GM19452 (cell line): ENCODE measurements around the gene KCNC4.

ENCODE experiments used
- ATAC-seq: cut with Tn5 transposase; IDR thresholded peaks from one replicate; pipeline ENCODE4 v1.9.1; 2021; ENCODE audit not compliant: unreplicated experiment

The KCNC4 gene

DNA sequence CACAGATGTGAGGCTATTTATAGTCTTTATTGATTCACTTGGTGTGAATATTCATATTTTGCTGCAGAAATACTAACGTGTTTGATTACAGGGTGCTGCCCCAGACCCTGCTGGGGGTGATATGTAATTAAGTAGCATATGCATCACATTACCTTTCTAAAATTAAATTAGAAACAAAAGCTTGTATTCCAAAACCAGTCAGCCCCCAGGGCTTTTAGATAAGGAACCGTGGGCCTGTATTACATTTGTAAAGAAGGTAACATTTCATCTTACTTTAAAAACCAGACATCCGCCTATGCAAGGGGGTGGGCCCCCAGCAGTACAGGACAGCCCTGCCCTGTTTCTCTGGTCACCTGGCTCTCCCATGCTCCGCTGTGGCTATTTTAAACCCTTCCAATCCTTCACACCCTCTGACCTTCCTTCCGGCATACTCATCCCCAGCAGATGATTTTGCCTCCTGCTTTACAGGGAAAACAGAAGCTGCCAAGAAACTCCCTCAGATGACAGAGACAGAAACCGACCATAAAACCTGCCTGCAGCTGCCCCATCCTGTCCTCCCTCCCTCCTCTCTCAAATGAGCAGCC, 22.0 kb upstream of the KCNC4 start:
- no peak for ATAC-seq

DNA sequence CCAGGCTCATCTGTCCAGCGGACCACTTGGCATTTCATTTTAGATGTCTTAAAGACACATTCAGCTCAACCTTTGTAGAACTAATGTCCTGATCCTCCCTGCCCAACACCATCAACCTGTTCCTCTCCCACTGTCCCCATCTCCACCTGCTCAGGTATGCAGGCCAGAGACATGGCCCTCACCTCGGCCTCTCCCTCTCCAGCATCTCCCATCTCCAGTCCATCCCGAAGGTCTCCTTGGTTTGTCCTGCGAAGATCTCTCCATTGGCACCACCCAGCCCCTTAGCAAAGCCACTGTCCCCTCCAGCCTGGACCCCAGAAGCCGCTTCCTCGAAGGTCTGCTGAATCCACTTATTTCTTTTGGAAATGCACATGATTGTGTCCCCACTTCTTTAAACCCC, 20.9 kb upstream of the KCNC4 start:
- no peak for ATAC-seq

DNA sequence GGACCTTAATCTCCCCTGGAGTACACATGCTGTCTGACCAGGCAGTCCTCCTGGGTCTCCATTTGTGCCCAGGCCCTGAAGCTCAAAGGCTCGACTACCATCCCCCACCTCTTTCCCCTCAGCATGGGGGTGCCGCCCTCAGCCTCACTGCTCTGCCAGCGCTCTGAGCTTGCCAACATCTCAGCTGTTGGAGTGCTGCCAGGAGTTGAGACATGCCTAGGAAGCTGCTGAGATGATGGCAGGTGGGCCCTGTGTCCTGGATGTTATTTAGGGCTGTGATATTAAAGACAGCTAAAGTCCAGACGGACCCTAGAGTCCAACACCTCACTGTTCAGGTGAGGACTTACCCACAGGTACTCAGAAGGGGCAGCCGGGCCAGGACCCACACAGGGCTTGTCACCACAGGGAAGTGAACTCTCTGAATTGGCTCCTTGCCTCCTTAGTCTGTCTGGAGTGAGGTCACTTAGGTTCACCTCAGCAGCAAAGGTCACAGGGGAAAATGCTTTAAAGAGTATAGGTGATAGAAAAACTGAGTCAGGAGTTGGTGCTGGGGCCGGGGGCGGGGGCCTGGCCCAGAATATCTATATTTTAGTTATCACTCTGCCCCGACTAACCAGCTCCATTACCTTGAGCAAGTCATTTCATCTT, 19.7 kb upstream of the KCNC4 start:
- no peak for ATAC-seq

DNA sequence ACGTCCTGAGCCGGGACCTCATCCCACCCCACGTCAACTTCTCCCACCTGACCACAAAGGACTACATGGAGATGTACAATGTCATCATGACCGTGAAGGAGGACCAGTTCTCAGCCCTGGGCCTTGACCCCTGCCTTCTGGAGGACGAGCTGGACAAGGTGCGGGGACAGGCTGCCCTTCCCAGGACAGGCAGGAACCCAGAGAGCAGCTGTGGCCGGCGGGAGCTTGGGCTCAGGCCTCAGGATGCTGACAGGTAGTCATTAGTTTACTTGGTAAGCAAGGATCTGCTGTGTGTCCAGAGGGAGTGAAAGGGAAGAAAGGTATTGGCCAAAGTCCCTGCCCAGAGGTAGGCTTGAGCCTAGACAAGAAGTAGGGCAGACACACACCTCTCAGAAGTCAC, 17.6 kb upstream of the KCNC4 start:
- ATAC-seq = no peak

GRCh38 chr1:110195196-110195595, 14.9 kb upstream of the KCNC4 start:
- ATAC-seq = no peak

DNA sequence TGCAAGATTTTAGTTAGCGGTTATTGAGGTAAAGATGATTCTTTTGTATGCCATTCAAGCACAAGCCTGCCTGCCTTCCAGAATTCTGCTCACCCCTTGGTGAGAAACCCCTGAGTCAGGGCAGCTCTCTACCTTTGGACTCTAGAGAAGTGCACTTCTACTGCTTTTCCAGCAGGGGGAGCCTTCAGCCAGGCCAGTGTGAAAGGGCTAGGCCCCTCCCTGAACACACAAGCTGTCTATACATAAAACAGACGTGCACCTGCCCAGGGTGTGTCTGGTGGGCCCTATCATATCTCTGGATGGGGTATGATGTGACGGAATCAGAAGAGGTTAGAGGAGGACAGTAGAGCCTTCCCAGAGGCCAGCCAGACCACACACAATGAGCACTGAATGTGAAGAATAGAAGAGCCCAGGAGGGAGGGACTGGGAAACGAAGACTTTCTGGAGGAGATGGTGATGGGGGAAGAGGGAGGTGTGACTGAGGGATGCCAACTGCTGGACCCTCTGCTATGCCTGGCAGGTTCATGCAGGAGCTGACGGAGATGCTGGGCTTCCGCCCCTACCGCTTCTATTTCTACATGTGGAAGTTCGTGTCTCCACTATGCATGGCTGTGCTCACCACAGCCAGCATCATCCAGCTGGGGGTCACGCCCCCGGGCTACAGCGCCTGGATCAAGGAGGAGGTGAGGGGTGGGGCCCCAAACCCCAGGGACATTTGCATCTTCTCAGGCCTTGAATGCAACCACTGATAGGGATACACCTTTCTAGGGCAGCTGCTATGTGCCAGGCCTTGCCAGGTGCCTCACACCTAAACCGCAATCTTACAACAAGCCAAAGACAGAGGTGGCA, 13.0 kb upstream of the KCNC4 start:
- no peak for ATAC-seq

DNA sequence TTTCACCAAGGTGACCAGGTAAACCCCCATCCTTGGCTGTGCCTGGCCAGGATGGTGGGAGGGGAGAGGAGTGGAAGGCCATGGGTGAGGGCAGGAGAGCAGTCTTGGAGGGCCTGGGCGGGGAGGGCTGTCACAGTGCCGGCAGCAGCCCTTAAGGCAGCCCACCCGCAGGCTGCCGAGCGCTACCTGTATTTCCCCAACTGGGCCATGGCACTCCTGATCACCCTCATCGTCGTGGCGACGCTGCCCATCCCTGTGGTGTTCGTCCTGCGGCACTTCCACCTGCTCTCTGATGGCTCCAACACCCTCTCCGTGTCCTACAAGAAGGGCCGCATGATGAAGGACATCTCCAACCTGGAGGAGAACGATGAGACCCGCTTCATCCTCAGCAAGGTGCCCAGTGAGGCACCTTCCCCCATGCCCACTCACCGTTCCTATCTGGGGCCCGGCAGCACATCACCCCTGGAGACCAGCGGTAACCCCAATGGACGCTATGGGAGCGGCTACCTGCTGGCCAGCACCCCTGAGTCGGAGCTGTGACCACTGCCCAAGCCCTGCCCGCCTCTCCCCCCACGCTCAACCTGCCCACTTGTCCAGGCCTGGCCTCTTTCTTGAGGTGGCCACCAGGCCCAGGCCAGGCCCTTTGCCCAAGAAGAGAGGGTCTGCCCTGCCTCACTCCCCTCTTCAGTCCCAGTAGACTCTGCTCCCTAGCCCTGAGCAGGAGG, 12.0 kb upstream of the KCNC4 start:
- ATAC-seq = no peak

DNA sequence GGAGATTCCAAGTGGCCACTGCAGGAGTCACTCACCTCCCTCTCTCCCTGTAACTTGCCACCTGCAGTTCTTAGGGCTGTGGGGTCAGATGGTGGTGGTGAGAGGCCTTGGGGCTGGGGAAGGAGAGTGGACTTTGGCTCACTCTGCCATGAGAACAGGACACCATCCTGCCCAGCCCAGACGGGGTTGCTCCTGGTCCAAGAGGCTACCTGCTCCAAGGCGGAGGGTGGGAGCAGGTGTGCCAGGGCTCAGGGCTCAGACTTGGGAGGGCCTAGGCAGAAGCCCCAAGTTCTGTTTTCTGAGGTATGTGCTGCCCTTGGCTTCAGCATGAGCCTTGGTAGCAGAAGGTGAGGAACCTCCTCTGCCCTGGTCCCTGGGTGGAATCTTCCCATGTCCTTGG, 11.4 kb upstream of the KCNC4 start:
- no peak for ATAC-seq

GRCh38 chr1:110200190-110200589, 9.9 kb upstream of the KCNC4 start:
- ATAC-seq = no peak

DNA sequence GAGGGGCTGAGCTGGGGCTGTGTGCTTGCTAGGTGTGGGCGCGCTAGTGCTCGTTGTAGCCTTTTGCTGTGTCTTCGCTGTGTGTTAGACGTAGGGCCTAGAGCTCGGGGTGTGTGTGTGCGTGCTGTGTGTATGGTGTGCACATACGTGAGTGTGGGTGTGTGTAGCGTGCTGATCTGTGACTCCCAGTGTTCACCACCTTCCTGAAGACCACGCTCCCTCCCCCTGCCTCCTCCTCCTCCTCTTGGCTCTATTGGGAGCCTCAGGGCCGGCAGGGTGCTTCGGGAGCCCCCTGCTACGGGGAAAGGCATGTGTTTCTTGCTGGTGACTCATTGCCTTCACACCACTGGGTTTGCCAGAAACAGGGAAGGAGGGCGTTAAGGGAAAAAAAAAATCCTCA, 9.4 kb upstream of the KCNC4 start:
- no peak for ATAC-seq

- ATAC-seq = no peak
These were observed 8.8 kb upstream of the KCNC4 start for GRCh38 chr1:110201157-110201825.

DNA sequence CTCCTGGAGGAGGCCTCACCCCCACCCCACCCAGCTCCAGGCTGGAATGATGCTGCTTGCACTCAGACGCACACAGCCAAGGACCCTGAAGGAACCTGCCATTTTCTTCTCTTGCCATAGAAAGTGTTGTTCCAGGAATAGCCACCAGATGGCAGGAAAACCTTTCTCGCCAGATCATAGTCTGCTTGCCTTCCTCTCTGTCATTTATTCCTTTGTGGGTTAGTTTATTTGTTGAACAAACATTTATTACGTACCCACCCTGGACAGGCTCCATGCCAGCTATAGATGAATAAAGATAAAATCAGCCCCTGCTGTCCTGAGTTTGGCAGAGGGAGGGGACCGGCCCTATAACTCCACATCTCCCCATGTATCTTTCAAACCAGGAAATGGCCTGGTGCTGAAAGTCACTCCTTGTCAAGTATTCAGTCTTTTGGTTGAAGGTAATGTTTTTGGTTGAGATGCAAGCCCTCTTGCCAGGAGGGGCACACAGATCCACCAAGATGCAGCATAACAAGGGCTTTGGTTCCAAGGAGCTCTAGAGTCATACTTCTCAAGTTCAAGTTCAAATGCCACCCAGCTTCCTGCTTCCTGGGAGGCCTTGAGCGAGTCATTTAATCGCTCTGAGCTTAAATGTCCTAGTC, 7.0 kb upstream of the KCNC4 start:
- no peak for ATAC-seq

DNA sequence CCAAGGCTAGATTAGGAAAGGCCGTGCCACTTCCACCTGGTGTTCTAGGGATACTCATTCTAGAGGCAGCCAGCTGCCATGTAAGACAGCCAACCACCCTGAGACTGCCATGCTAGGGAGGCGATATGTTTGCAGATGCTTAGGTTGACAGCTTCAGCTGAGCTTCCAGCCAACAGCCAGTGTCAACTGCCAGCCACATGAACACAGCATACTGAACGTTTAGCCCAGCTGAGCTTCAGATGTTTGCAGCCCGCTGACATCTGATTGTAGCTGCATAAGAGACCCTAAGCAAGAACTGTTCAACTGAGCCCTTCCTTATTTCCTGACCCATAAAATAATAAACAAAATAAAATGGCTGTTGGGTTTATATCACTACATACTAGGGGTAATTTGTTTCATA, 5.0 kb upstream of the KCNC4 start:
- no peak for ATAC-seq

DNA sequence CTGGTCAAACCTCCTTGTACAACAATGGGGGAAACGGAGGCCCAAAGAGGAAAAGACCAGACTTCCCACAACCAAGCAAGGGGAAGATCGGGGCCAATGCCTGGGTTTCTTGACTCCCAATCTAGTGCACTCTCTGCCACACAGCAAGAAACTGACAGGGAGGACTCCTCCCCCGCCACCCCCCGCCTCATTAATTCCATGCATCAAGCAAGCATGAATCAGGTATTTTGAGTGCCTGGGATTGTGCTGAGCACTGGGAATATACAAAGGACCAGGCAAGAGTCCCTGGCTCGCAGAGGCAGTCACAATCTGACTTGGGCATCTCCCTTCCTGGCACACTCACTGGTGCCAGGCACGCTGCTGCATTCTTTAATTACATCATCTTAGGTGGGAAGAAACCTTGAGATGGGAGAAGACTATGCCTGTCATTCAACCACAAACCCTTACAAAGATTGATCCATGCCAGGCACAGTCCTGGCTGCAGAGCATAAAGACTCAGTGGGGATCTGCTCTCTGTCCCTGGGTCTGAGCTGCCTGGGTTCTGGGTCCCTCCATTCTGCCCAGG, 4.4 kb upstream of the KCNC4 start:
- ATAC-seq = no peak

GRCh38 chr1:110206261-110206920, 3.7 kb upstream of the KCNC4 start:
- ATAC-seq = no peak

- no peak for ATAC-seq
These were observed 2.3 kb upstream of the KCNC4 start for GRCh38 chr1:110207831-110208230.

GRCh38 chr1:110208916-110209645, 1.0 kb upstream of the KCNC4 start:
- no peak for ATAC-seq

DNA sequence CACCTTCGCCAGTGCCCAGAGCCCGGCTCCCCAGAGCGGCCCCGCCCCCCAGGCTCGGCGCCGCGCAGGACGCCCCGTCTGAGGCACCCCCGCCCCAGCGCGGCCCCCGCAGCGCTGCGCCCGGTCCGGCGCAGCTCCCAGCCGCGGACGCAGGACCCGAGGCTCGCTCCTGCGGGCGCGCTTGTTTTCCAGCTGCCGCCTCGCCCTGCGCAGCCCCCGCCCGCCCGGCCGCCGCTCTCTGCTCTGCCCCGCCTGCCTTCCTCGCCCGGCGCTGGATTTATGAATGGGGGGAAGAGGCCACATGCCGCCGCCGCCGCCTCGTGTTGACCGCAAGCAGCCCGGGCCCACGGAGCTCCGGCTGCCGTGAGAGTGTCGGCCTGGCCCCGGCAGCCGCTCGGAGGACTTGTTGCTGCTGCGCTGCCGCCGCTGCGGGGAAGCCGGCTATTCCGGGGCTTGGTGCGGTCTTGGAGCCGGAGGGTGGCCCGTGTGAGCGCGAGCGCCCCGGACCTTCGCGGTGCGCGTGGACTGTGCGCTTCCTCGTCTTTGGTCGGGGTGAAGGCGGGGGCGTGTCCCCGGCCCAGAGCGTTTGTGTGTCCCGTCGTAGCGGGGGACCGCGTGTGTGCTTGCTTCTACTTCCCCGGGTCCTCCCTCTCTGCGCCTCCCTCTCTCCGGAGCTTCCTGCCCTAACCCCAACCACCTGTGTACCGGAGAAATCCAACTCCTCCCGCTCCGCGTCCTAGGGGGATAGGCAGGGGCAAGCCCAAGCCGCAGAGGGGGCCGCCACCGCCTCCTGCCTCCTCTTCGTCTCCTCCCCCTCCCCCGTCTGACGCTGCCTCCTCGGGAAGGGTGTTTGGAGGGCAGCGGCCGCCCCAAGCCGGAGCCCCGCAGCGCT, 736 bp downstream of the KCNC4 start:
- peak; percentile 22 for ATAC-seq
